IMR-90 (cell line): ENCODE measurements around the gene DHX38. TPM values are rescaled to one million over a fixed set of nuclear protein-coding genes. Genes with fewer than 3 reads are reported as not detected.

ENCODE experiments used
- ATAC-seq: fragments of 200-7000 bp; cut with Tn5 transposase; 2 replicates; pipeline ENCODE4 v1.9.1; 2020; ENCODE audit warnings: low read depth, mild to moderate bottlenecking, moderate library complexity
- BruUV-seq: library from RNA; stranded (reverse); fragments of 400-500 nt; replicated peaks from 2 replicates; lab custom pipeline; 2021; lab: Mats Ljungman, UMichigan
- CTCF ChIA-PET: fragments of 300-600 bp; formaldehyde crosslinking; extraction: SDS; loops from one replicate; lab custom pipeline; 2021; ENCODE audit warnings: antibody characterized with exemption; lab: Yijun Ruan, JAX
- POLR2A ChIA-PET: fragments of 300-600 bp; sonication (Branson Sonifier 250); formaldehyde crosslinking; loops from one replicate; lab custom pipeline; 2022; ENCODE audit warnings: antibody characterized with exemption; ENCODE audit not compliant: unreplicated experiment; lab: Charles Lee
- DNase-seq: peaks from one replicate; pipeline ENCODE4 v3.0.0; 2013
- H2AFZ ChIP-seq: replicated peaks from 2 replicates; pipeline ENCODE3; 2013; ENCODE audit warnings: low read length, mild to moderate bottlenecking; ENCODE audit not compliant: poor library complexity
- H2AK5ac ChIP-seq: 2 replicates; pipeline ENCODE4 v1.6.1; 2013; ENCODE audit warnings: low read depth, low read length, inconsistent platforms
- H2AK9ac ChIP-seq: replicated peaks from 2 replicates; pipeline ENCODE3; 2013; ENCODE audit warnings: mild to moderate bottlenecking, low read depth, low read length, moderate library complexity; ENCODE audit not compliant: poor library complexity
- H2BK120ac ChIP-seq: 2 replicates; pipeline ENCODE4 v1.6.1; 2013; ENCODE audit warnings: low read depth, low read length, inconsistent platforms
- H2BK15ac ChIP-seq: 3 replicates; pipeline ENCODE4 v1.6.1; 2013; ENCODE audit warnings: low read depth, low read length, inconsistent platforms
- H2BK20ac ChIP-seq: 2 replicates; pipeline ENCODE4 v1.6.1; 2013; ENCODE audit warnings: low read depth, mild to moderate bottlenecking, inconsistent platforms, low read length, moderate library complexity
- H2BK5ac ChIP-seq: 2 replicates; pipeline ENCODE4 v1.6.1; 2013; ENCODE audit warnings: mild to moderate bottlenecking, low read depth, low read length, inconsistent platforms; ENCODE audit not compliant: poor library complexity, severe bottlenecking
- H3K14ac ChIP-seq: replicated peaks from 2 replicates; pipeline ENCODE4 v1.6.1; 2013; ENCODE audit warnings: low read depth, low read length, inconsistent platforms
- H3K18ac ChIP-seq: 2 replicates; pipeline ENCODE4 v1.6.1; 2013; ENCODE audit warnings: low read depth, low read length, control low read depth
- H3K23ac ChIP-seq: 2 replicates; pipeline ENCODE4 v1.6.1; 2013; ENCODE audit warnings: low read depth, low read length, inconsistent platforms
- H3K27ac ChIP-seq: 2 replicates; pipeline ENCODE4 v1.5.1; 2013; ENCODE audit warnings: mild to moderate bottlenecking, control low read depth, low read length; ENCODE audit not compliant: insufficient read depth
- H3K27me3 ChIP-seq: 2 replicates; pipeline ENCODE4 v1.6.1; 2013; ENCODE audit warnings: low read length; ENCODE audit not compliant: control insufficient read depth, insufficient read depth
- H3K36me3 ChIP-seq: 2 replicates; pipeline ENCODE4 v1.6.1; 2013; ENCODE audit warnings: low read length, mixed read lengths; ENCODE audit not compliant: control insufficient read depth, insufficient read depth
- H3K4ac ChIP-seq: 2 replicates; pipeline ENCODE4 v1.6.1; 2013; ENCODE audit warnings: low read depth, low read length, inconsistent platforms
- H3K4me1 ChIP-seq: 2 replicates; pipeline ENCODE4 v1.6.1; 2013; ENCODE audit warnings: low read length, mixed read lengths; ENCODE audit not compliant: control insufficient read depth, insufficient read depth
- H3K4me2 ChIP-seq: 2 replicates; pipeline ENCODE4 v1.6.1; 2013; ENCODE audit warnings: low read depth, mild to moderate bottlenecking, control low read depth, low read length, moderate library complexity
- H3K4me3 ChIP-seq: 2 replicates; pipeline ENCODE4 v1.5.1; 2013; ENCODE audit warnings: low read depth, mild to moderate bottlenecking, control low read depth, low read length, moderate library complexity; ENCODE audit not compliant: insufficient read depth
- H3K56ac ChIP-seq: 2 replicates; pipeline ENCODE4 v1.6.1; 2013; ENCODE audit warnings: low read length, inconsistent platforms; ENCODE audit not compliant: insufficient read depth; ENCODE audit errors: extremely low read depth
- H3K79me1 ChIP-seq, 2 experiments: 2 replicates each; pipeline ENCODE4 v1.6.1; 2013; ENCODE audit warnings: low read length in 2 of 2, inconsistent platforms in 1 of 2, low read depth in 1 of 2
- H3K9ac ChIP-seq: 2 replicates; pipeline ENCODE4 v1.6.1; 2013; ENCODE audit warnings: low read depth, low read length, control low read depth
- H3K9me1 ChIP-seq: 2 replicates; pipeline ENCODE4 v1.6.1; 2013; ENCODE audit warnings: low read length, inconsistent platforms; ENCODE audit not compliant: insufficient read depth
- H3K9me3 ChIP-seq: 2 replicates; pipeline ENCODE4 v1.6.1; 2013; ENCODE audit warnings: low read length; ENCODE audit not compliant: control insufficient read depth, insufficient read depth
- H4K20me1 ChIP-seq: 2 replicates; pipeline ENCODE4 v1.6.1; 2013; ENCODE audit warnings: low read length, inconsistent platforms; ENCODE audit not compliant: insufficient read depth
- H4K5ac ChIP-seq: 2 replicates; pipeline ENCODE4 v1.6.1; 2013; ENCODE audit warnings: mild to moderate bottlenecking, low read depth, low read length, control low read depth
- H4K8ac ChIP-seq, 2 experiments: 2 replicates each; pipeline ENCODE4 v1.6.1; 2013; ENCODE audit warnings: low read depth in 2 of 2, low read length in 2 of 2, control low read depth in 1 of 2, inconsistent platforms in 1 of 2
- H4K91ac ChIP-seq: 2 replicates; pipeline ENCODE4 v1.6.1; 2013; ENCODE audit warnings: low read depth, low read length, inconsistent platforms; ENCODE audit not compliant: insufficient read depth
- BHLHE40 ChIP-seq: fragments of 150-350 bp; IDR thresholded peaks from 2 replicates; pipeline ENCODE4 v1.6.1; 2016; ENCODE audit warnings: mild to moderate bottlenecking, low read depth, low read length
- CEBPB ChIP-seq: IDR thresholded peaks from 2 replicates; pipeline ENCODE4 v1.6.1; 2012; ENCODE audit warnings: low read depth, low read length, improper control_type of control experiment
- CHD1 ChIP-seq: IDR thresholded peaks from 2 replicates; pipeline ENCODE4 v1.6.1; 2012; ENCODE audit warnings: low read depth, low read length, improper control_type of control experiment
- FOS ChIP-seq: fragments of 150-350 bp; IDR thresholded peaks from 2 replicates; pipeline ENCODE4 v1.6.1; 2016; ENCODE audit warnings: low read depth, low read length
- MAZ ChIP-seq: IDR thresholded peaks from 2 replicates; pipeline ENCODE4 v1.6.1; 2012; ENCODE audit warnings: low read depth, mild to moderate bottlenecking, low read length, improper control_type of control experiment, moderate library complexity, borderline replicate concordance
- NFE2L2 ChIP-seq: fragments of 150-350 bp; IDR thresholded peaks from 2 replicates; pipeline ENCODE4 v1.6.1; 2016; ENCODE audit warnings: low read depth, mild to moderate bottlenecking, low read length
- POLR2A ChIP-seq: IDR thresholded peaks from 2 replicates; pipeline ENCODE4 v1.6.1; 2012; ENCODE audit warnings: mild to moderate bottlenecking, low read depth, low read length
- RAD21 ChIP-seq: IDR thresholded peaks from 2 replicates; pipeline ENCODE4 v1.6.1; 2012; ENCODE audit warnings: low read length, improper control_type of control experiment
- RFX5 ChIP-seq: IDR thresholded peaks from 2 replicates; pipeline ENCODE4 v1.8.0; 2012; ENCODE audit warnings: low read depth, mild to moderate bottlenecking, low read length, moderate library complexity
- WGBS, 2 experiments: methylation state at CpG; one replicate each; pipeline versions ENCODE4 v1.1.5 to v1.1.7; 2013; ENCODE audit warnings: missing lambda C conversion rate in 2 of 2; ENCODE audit not compliant: insufficient read length in 1 of 2; ENCODE audit errors: extremely low coverage in 2 of 2; 5-methylcytosine and 5-hydroxymethylcytosine counted together
- dilution Hi-C: fragments of 300-500 bp; cut with HindIII; formaldehyde crosslinking; loops from one replicate; pipeline ENCODE4 v1.14.3; 2018; ENCODE audit warnings: low sequenced_read_pairs; ENCODE audit not compliant: unreplicated experiment
- in situ Hi-C: fragments of 300-500 bp; cut with MboI; formaldehyde crosslinking; loops from 3 replicates; pipeline ENCODE4 v1.14.3; 2019; ENCODE audit warnings: low sequenced_read_pairs, inconsistent platforms, mixed read lengths
- intact Hi-C: fragments of 100-400 bp; cut with micrococcal nuclease; formaldehyde crosslinking; loops from 2 replicates; pipeline ENCODE4 v1.10.0; 2022
- polyA plus RNA-seq, 3 experiments: library from polyadenylated mRNA; depleted of rRNA; stranded (reverse); fragments of >200 nt; gene quantifications; 2 replicates each; pipeline ENCODE4 v1.2.3, GENCODE V29; 2012; ENCODE audit warnings: low replicate concordance in 1 of 3
- total RNA-seq: library from RNA; depleted of rRNA; stranded (reverse); fragments of >200 nt; gene quantifications from 2 replicates; pipeline ENCODE4 v1.2.3, GENCODE V29; 2012
- TF ChIP-seq, protein P1 (sequence below): conservative IDR thresholded peaks from 2 replicates; pipeline ENCODE4 v1.5.1; 2012; ENCODE audit warnings: mild to moderate bottlenecking, low read depth, low read length, improper control_type of control experiment
- TF ChIP-seq, protein P2 (sequence below): fragments of 150-350 bp; IDR thresholded peaks from 2 replicates; pipeline ENCODE4 v1.6.1; 2017; ENCODE audit warnings: mild to moderate bottlenecking, antibody characterized with exemption, low read length, low read depth

The DHX38 gene
- total and polyA plus RNA-seq, 2 of the 4 experiments (the other 2 are of a cell fraction): 45.4 to 49.6 TPM

DNA sequence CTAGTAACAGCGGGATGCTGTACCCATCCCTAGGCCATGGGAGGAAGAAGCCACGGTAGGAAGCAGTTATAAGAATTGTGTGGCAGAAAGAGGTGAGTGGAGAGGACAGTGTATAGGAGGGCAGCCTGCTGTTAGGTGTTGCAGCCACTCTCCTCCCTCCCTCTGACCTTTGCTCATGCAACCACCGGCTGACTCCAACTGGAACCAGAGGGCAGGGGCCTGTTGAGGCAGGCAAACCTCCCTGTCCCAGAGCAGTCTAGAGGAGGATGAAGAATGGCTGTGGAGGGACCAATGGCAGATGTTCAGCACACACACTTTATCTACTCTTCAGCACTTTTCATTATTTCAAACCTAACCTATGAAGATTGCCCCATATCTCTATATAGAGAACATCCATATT lies 2.4 kb upstream of the DHX38 start:
- H3K9ac ChIP-seq: no peak overlapping the region
- H3K4ac ChIP-seq: no peak overlapping the region
- no peaks in the 10 kb centered on the region for H4K20me1 ChIP-seq
- no peak overlapping the region for H3K18ac ChIP-seq
- no peak overlapping the region for H3K4me3 ChIP-seq
- no peak overlapping the region for H3K4me2 ChIP-seq
- intact Hi-C loops (loop anchor here (10.0 kb wide), 1 partner anchor 56 kb away; no protein-coding TSS in a partner anchor), in situ Hi-C loops (no loop called here), dilution Hi-C loops (no loop called here)
- no peak overlapping the region for H2BK5ac ChIP-seq
- no peak overlapping the region for H2BK20ac ChIP-seq
- ATAC-seq: no peak
- H3K79me1 ChIP-seq: peaks cover 8 to 47% of the 10 kb centered on the region in 2 experiments
- H4K91ac ChIP-seq: no peak overlapping the region
- H2BK120ac ChIP-seq: no peak overlapping the region
- H3K27ac ChIP-seq: no peak overlapping the region
- H4K8ac ChIP-seq: no peak overlapping the region
- H4K5ac ChIP-seq: no peak overlapping the region
- H3K4me1 ChIP-seq: 0 out of 2 replicates have a peak, but pooled peaks cover 2% of the 10 kb centered on the region
- peaks cover 5% of the 10 kb centered on the region; the same call in 1 of the 2 replicates for H3K9me1 ChIP-seq
- no TSS peak for BruUV-seq
- H2AK9ac ChIP-seq: no peak overlapping the region
- TF ChIP-seq RAD21 (no peak), CEBPB (no peak), RFX5 (no peak), CHD1 (no peak), NFE2L2 (no peak), FOS (no peak), MAZ (no peak), BHLHE40 (no peak), POLR2A (no peak)
- TF ChIP-seq, protein P1, sequence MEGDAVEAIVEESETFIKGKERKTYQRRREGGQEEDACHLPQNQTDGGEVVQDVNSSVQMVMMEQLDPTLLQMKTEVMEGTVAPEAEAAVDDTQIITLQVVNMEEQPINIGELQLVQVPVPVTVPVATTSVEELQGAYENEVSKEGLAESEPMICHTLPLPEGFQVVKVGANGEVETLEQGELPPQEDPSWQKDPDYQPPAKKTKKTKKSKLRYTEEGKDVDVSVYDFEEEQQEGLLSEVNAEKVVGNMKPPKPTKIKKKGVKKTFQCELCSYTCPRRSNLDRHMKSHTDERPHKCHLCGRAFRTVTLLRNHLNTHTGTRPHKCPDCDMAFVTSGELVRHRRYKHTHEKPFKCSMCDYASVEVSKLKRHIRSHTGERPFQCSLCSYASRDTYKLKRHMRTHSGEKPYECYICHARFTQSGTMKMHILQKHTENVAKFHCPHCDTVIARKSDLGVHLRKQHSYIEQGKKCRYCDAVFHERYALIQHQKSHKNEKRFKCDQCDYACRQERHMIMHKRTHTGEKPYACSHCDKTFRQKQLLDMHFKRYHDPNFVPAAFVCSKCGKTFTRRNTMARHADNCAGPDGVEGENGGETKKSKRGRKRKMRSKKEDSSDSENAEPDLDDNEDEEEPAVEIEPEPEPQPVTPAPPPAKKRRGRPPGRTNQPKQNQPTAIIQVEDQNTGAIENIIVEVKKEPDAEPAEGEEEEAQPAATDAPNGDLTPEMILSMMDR: no peak
- TF ChIP-seq, protein P2, sequence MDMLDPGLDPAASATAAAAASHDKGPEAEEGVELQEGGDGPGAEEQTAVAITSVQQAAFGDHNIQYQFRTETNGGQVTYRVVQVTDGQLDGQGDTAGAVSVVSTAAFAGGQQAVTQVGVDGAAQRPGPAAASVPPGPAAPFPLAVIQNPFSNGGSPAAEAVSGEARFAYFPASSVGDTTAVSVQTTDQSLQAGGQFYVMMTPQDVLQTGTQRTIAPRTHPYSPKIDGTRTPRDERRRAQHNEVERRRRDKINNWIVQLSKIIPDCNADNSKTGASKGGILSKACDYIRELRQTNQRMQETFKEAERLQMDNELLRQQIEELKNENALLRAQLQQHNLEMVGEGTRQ: no peak
- H3K27me3 ChIP-seq: no peaks in the 10 kb centered on the region
- CTCF ChIA-PET: no interaction called here
- H3K23ac ChIP-seq: no peak overlapping the region
- 100% methylated on average over 1 of the region's 3 CpGs; no CpG with 5 or more reads in 1 of the 2 experiments for WGBS, 2 experiments
- H3K9me3 ChIP-seq: no peaks in the 10 kb centered on the region
- no peak overlapping the region for H3K14ac ChIP-seq
- no peak for DNase-seq
- no peak overlapping the region for H2AFZ ChIP-seq
- no peak overlapping the region for H2BK15ac ChIP-seq
- H2AK5ac ChIP-seq: no peak overlapping the region
- peaks cover 22% of the 10 kb centered on the region for H3K36me3 ChIP-seq
- H3K56ac ChIP-seq: no peak overlapping the region
- POLR2A ChIA-PET: no interaction called here
